Endothelial cell of umbilical vein (primary cell): ENCODE data around the gene FAM219B. TPM values are rescaled to one million over a fixed set of nuclear protein-coding genes. Genes with fewer than 3 reads are reported as not detected.

Source experiments
- BruUV-seq: library from RNA; stranded (reverse); fragments of 400-500 nt; replicated peaks from 2 replicates; lab custom pipeline; 2021; lab: Mats Ljungman, UMichigan
- CTCF ChIA-PET: fragments of 300-600, 350-600 bp; sonication (Branson Sonifier 250); formaldehyde crosslinking; loops from one replicate; lab custom pipeline; 2021; ENCODE audit warnings: antibody characterized with exemption, inconsistent platforms; lab: Charles Lee
- POLR2A ChIA-PET: fragments of 300-600, 350-600 bp; sonication (Branson Sonifier 250); formaldehyde crosslinking; loops from one replicate; lab custom pipeline; 2021; ENCODE audit warnings: antibody characterized with exemption, inconsistent platforms; lab: Charles Lee
- DNase-seq: peaks from one replicate; pipeline ENCODE4 v3.0.0-alpha.2; 2011; ENCODE audit warnings: low read depth, low spot score
- FAIRE-seq: peaks from 2 replicates; lab custom pipeline; 2011; peaks lifted over from hg19 to GRCh38; lab: Jason Lieb, UNC
- H2AFZ ChIP-seq: 2 replicates; pipeline ENCODE4 v1.6.0; 2012; ENCODE audit warnings: low read depth, low read length, control low read depth, inconsistent platforms
- H3K27ac ChIP-seq: 2 replicates; pipeline ENCODE4 v1.5.1; 2011; ENCODE audit warnings: low read depth, mild to moderate bottlenecking, control low read depth, low read length, moderate library complexity; ENCODE audit not compliant: insufficient read depth
- H3K27me3 ChIP-seq, 2 experiments: 2 replicates each; pipeline versions ENCODE4 v1.6.0 to v1.6.1; 2011; ENCODE audit warnings: low read length in 2 of 2, mixed read lengths in 1 of 2; ENCODE audit not compliant: control insufficient read depth in 2 of 2, insufficient read depth in 2 of 2
- H3K36me3 ChIP-seq, 2 experiments: 2 replicates in 1 of 2; 3 replicates in 1 of 2; pipeline ENCODE4 v1.5.1; 2011; ENCODE audit warnings: low read length in 2 of 2, mild to moderate bottlenecking in 1 of 2, moderate library complexity in 1 of 2; ENCODE audit not compliant: control insufficient read depth in 2 of 2, insufficient read depth in 2 of 2; ENCODE audit errors: extremely low read depth in 1 of 2
- H3K4me1 ChIP-seq: 3 replicates; pipeline ENCODE4 v1.5.1; 2011; ENCODE audit warnings: mild to moderate bottlenecking, low read length; ENCODE audit not compliant: control insufficient read depth, insufficient read depth; ENCODE audit errors: extremely low read depth
- H3K4me2 ChIP-seq: 2 replicates; pipeline ENCODE4 v1.6.1; 2011; ENCODE audit warnings: low read length, control low read depth, mixed read lengths; ENCODE audit not compliant: insufficient read depth
- H3K4me3 ChIP-seq, 3 experiments: fragments of 200-600 bp in 1 of 3; sonication (generic), shearing (Covaris generic) in 1 of 3; replicated peaks in 1 of 3; 2 replicates each; pipeline ENCODE4 v1.5.1; 2011 to 2016; ENCODE audit warnings: control low read depth in 3 of 3, low read length in 3 of 3, mild to moderate bottlenecking in 2 of 3, inconsistent platforms in 1 of 3, low read depth in 1 of 3, moderate library complexity in 1 of 3; ENCODE audit not compliant: insufficient read depth in 1 of 3
- H3K79me2 ChIP-seq: 2 replicates; pipeline ENCODE4 v1.6.0; 2012; ENCODE audit warnings: low read length, inconsistent platforms; ENCODE audit not compliant: control insufficient read depth, insufficient read depth
- H3K9ac ChIP-seq: replicated peaks from 2 replicates; pipeline ENCODE3; 2011; ENCODE audit warnings: low read length, control low read depth; ENCODE audit not compliant: insufficient read depth; ENCODE audit errors: extremely low read depth
- H3K9me1 ChIP-seq: replicated peaks from 3 replicates; pipeline ENCODE4 v1.6.0; 2011; ENCODE audit warnings: mild to moderate bottlenecking, low read length; ENCODE audit not compliant: control insufficient read depth, insufficient read depth; ENCODE audit errors: extremely low read depth
- H3K9me3 ChIP-seq: replicated peaks from 2 replicates; pipeline ENCODE4 v1.5.1; 2012; ENCODE audit warnings: low read length, inconsistent platforms; ENCODE audit not compliant: control insufficient read depth, insufficient read depth
- H4K20me1 ChIP-seq: replicated peaks from 2 replicates; pipeline ENCODE3; 2011; ENCODE audit warnings: mild to moderate bottlenecking, low read length; ENCODE audit not compliant: control insufficient read depth, insufficient read depth; ENCODE audit errors: extremely low read depth
- EZH2 ChIP-seq: IDR thresholded peaks from 2 replicates; pipeline ENCODE4 v1.6.1; 2012; ENCODE audit warnings: borderline replicate concordance, low read depth, mild to moderate bottlenecking, moderate library complexity, low read length, inconsistent platforms; ENCODE audit not compliant: severe bottlenecking
- FOS ChIP-seq: IDR thresholded peaks from 2 replicates; pipeline ENCODE4 v1.6.1; 2011; ENCODE audit warnings: mild to moderate bottlenecking, low read length, moderate library complexity, borderline replicate concordance; ENCODE audit not compliant: insufficient read depth
- GATA2 ChIP-seq: IDR thresholded peaks from 2 replicates; pipeline ENCODE4 v1.7.0; 2011; ENCODE audit warnings: low read depth, mild to moderate bottlenecking, moderate library complexity, mixed read lengths, low read length; ENCODE audit not compliant: insufficient read length, insufficient read depth
- JUN ChIP-seq: IDR thresholded peaks from 2 replicates; pipeline ENCODE4 v1.6.1; 2011; ENCODE audit warnings: borderline replicate concordance, low read depth; ENCODE audit not compliant: insufficient read length, insufficient read depth
- MYC ChIP-seq: IDR thresholded peaks from one replicate; pipeline ENCODE4 v1.6.1; 2011; ENCODE audit warnings: mild to moderate bottlenecking, low read depth, low read length
- POLR2A ChIP-seq: IDR thresholded peaks from 2 replicates; pipeline ENCODE4 v1.6.1; 2012; ENCODE audit warnings: low read depth, mild to moderate bottlenecking, control low read depth, low read length
- POLR2AphosphoS5 ChIP-seq: IDR thresholded peaks from 2 replicates; pipeline ENCODE4 v1.6.1; 2012; ENCODE audit warnings: low read depth, mild to moderate bottlenecking, control low read depth, low read length, moderate library complexity; ENCODE audit not compliant: insufficient read depth
- dilution Hi-C: fragments of 300-500 bp; cut with MboI; formaldehyde crosslinking; loops from one replicate; pipeline ENCODE4 v1.15.0; 2019; ENCODE audit warnings: low sequenced_read_pairs; ENCODE audit not compliant: extremely low pct_ligation_motif_present
- intact Hi-C: fragments of 100-400 bp; cut with micrococcal nuclease; formaldehyde crosslinking; loops from one replicate; pipeline ENCODE4 v1.10.0; 2022
- polyA plus RNA-seq, 4 experiments: library from polyadenylated mRNA; depleted of rRNA in 3 of 4; stranded (reverse) in 3 of 4; unstranded in 1 of 4; fragments of >200 nt; gene quantifications; 2 replicates each; pipeline versions ENCODE4 v1.2.1 to v1.2.3, GENCODE V29; 2011 to 2012; ENCODE audit warnings: missing spikeins in 1 of 4
- total RNA-seq: library from RNA; stranded (reverse); gene quantifications from 2 replicates; pipeline ENCODE4 v1.2.3, GENCODE V29; 2021
- TF ChIP-seq, protein P1 (sequence below), 2 donors: IDR thresholded peaks; 1 replicate in 1 of 2; 2 replicates in 1 of 2; pipeline ENCODE4 v1.5.1; 2011; ENCODE audit warnings: low read length in 2 of 2, mild to moderate bottlenecking in 2 of 2, moderate library complexity in 2 of 2, control low read depth in 1 of 2, inconsistent platforms in 1 of 2, low read depth in 1 of 2; ENCODE audit not compliant: insufficient read depth in 1 of 2; ENCODE audit errors: extremely low read depth in 1 of 2
- TF ChIP-seq, protein P2 (sequence below): IDR thresholded peaks from 2 replicates; pipeline ENCODE4 v1.6.1; 2011; ENCODE audit not compliant: insufficient read depth, insufficient read length

The FAM219B gene
- total and polyA plus RNA-seq, 2 donors (not counting 3 experiments of a cell fraction or from before 2014, with no cell fraction given) = 57.7 to 73.0 TPM

GRCh38 chr15:74873036-74873755 lies 33.5 kb downstream of the FAM219B start, which contains the start of gene SCAMP2:
SCAMP2 (minus strand) TSS chr15:74873365; CDS start chr15:74873255, 110 bp downstream.
- DNase-seq = peak; percentile 96
- peaks cover 36% of the 10 kb centered on the region for H3K79me2 ChIP-seq
- ChIA-PET POLR2A (interaction anchor here (1.3 kb wide), 1 partner anchor 10 kb away, joined by 3 read pairs; no protein-coding TSS in a partner anchor), CTCF (interaction anchor here (0.6 to 2.6 kb wide), 5 partner anchors 10 to 52 kb away, joined by 3 to 20 read pairs (median 3); no protein-coding TSS in a partner anchor)
- H3K4me1 ChIP-seq = peaks cover 34% of the 10 kb centered on the region
- H3K27ac ChIP-seq = peak within 1 kb of the TSS; percentile 89
- peak within 1 kb of the TSS; percentile 88 for H2AFZ ChIP-seq
- FAIRE-seq = peak; percentile 91
- intact Hi-C loops (loop anchor here (1.0 kb wide), 2 partner anchors 28 to 30 kb away; partner anchors contain the start of gene ULK3), dilution Hi-C loops (no loop called here)
- peak within 1 kb of the TSS; percentile 42 to 77 (median 72) for H3K4me3 ChIP-seq
- no peaks in the 10 kb centered on the region for H4K20me1 ChIP-seq
- BruUV-seq = TSS peak; percentile 25
- no peaks in the 10 kb centered on the region for H3K36me3 ChIP-seq
- TF ChIP-seq, protein P1, sequence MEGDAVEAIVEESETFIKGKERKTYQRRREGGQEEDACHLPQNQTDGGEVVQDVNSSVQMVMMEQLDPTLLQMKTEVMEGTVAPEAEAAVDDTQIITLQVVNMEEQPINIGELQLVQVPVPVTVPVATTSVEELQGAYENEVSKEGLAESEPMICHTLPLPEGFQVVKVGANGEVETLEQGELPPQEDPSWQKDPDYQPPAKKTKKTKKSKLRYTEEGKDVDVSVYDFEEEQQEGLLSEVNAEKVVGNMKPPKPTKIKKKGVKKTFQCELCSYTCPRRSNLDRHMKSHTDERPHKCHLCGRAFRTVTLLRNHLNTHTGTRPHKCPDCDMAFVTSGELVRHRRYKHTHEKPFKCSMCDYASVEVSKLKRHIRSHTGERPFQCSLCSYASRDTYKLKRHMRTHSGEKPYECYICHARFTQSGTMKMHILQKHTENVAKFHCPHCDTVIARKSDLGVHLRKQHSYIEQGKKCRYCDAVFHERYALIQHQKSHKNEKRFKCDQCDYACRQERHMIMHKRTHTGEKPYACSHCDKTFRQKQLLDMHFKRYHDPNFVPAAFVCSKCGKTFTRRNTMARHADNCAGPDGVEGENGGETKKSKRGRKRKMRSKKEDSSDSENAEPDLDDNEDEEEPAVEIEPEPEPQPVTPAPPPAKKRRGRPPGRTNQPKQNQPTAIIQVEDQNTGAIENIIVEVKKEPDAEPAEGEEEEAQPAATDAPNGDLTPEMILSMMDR (IDR thresholded peaks at IDR 0.05; ENCODE audit: extremely low read depth in 1 of 2, insufficient read depth in 1 of 2, low read depth in 1 of 2, low read length in 2 of 2) = no peak
- TF ChIP-seq GATA2 = no peak
- peak; percentile 81 for TF ChIP-seq POLR2AphosphoS5
- TF ChIP-seq, protein P2, sequence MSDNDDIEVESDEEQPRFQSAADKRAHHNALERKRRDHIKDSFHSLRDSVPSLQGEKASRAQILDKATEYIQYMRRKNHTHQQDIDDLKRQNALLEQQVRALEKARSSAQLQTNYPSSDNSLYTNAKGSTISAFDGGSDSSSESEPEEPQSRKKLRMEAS = no peak
- peak; percentile 93 for TF ChIP-seq POLR2A
- TF ChIP-seq EZH2 = no peak
- no peak for TF ChIP-seq JUN
- TF ChIP-seq FOS = no peak
- no peak for TF ChIP-seq MYC
- H3K4me2 ChIP-seq = peak within 1 kb of the TSS; percentile 80
- H3K27me3 ChIP-seq = peaks cover 3% of the 10 kb centered on the region in 2 experiments
- H3K9ac ChIP-seq = peak within 1 kb of the TSS; percentile 95
- H3K9me3 ChIP-seq = no peaks in the 10 kb centered on the region
- H3K9me1 ChIP-seq = no peaks in the 10 kb centered on the region
